ENCODE results near the gene PDSS2. TPM values are rescaled to one million over a fixed set of nuclear protein-coding genes. Genes with fewer than 3 reads are reported as not detected.

Gene PDSS2
- total RNA-seq, 6 experiments from 2014 or later: 13.3 to 16.9 (median 14.6) TPM

- Mint-ChIP-seq H3K4me1 (ENCODE audit: low read depth) (no peaks in the 10 kb centered on the region), H3K36me3 (ENCODE audit: low read depth) (no peaks in the 10 kb centered on the region), H3K4me3 (no peak overlapping the region), H3K9me3 (no peaks in the 10 kb centered on the region), H3K27me3 (ENCODE audit: insufficient read depth) (no peaks in the 10 kb centered on the region; the same call in 1 of the 2 replicates), H3K27ac (no peak overlapping the region)
- no peak for TF ChIP-seq CTCF (IDR thresholded peaks at IDR 0.05)
- DNase-seq: no peak
Observed at GRCh38 chr6:107219851-107220250, 239.5 kb downstream of the PDSS2 start.

GRCh38 chr6:107218142-107218541 is 241.2 kb downstream of the PDSS2 start:
- DNase-seq: no peak
- no peaks in the 10 kb centered on the region; the same call in 1 of the 2 replicates for H3K27me3 Mint-ChIP-seq (ENCODE audit: insufficient read depth)
- TF ChIP-seq CTCF (IDR thresholded peaks at IDR 0.05): no peak
- no peaks in the 10 kb centered on the region for H3K4me1 Mint-ChIP-seq (ENCODE audit: low read depth)
- H3K27ac Mint-ChIP-seq: no peak overlapping the region
- H3K36me3 Mint-ChIP-seq (ENCODE audit: low read depth): no peaks in the 10 kb centered on the region
- H3K4me3 Mint-ChIP-seq: no peak overlapping the region
- no peaks in the 10 kb centered on the region for H3K9me3 Mint-ChIP-seq

- Mint-ChIP-seq H3K9me3 (no peaks in the 10 kb centered on the region), H3K36me3 (ENCODE audit: low read depth) (no peaks in the 10 kb centered on the region), H3K27ac (no peak overlapping the region), H3K4me1 (ENCODE audit: low read depth) (peaks cover under 1% of the 10 kb centered on the region), H3K27me3 (ENCODE audit: insufficient read depth) (peaks cover 2% of the 10 kb centered on the region), H3K4me3 (no peak overlapping the region)
- TF ChIP-seq CTCF (IDR thresholded peaks at IDR 0.05): no peak
- no peak for DNase-seq
Observed at GRCh38 chr6:107217248-107217647, 242.1 kb downstream of the PDSS2 start.

GRCh38 chr6:107216197-107216933 is 243.0 kb downstream of the PDSS2 start:
- Mint-ChIP-seq H3K27ac (no peak overlapping the region), H3K27me3 (ENCODE audit: insufficient read depth) (peaks cover 2% of the 10 kb centered on the region), H3K36me3 (ENCODE audit: low read depth) (no peaks in the 10 kb centered on the region), H3K4me1 (ENCODE audit: low read depth) (peaks cover 8% of the 10 kb centered on the region), H3K9me3 (no peaks in the 10 kb centered on the region), H3K4me3 (no peak overlapping the region)
- TF ChIP-seq CTCF (IDR thresholded peaks at IDR 0.05): no peak
- DNase-seq: no peak

- H3K4me3 Mint-ChIP-seq: no peak overlapping the region
- H3K27ac Mint-ChIP-seq: no peak overlapping the region
- DNase-seq: no peak
- H3K27me3 Mint-ChIP-seq (ENCODE audit: insufficient read depth): peaks cover 2% of the 10 kb centered on the region
- no peaks in the 10 kb centered on the region for H3K9me3 Mint-ChIP-seq
- TF ChIP-seq CTCF (IDR thresholded peaks at IDR 0.05): no peak
- H3K36me3 Mint-ChIP-seq (ENCODE audit: low read depth): no peaks in the 10 kb centered on the region
- peaks cover 8% of the 10 kb centered on the region for H3K4me1 Mint-ChIP-seq (ENCODE audit: low read depth)
Observed at GRCh38 chr6:107215334-107215733, 244.0 kb downstream of the PDSS2 start.

All from HFFc6 (cell line).